Liver (tissue), 3 donors: ENCODE results near the gene MCTP1.

Experiments used
- ATF3 ChIP-seq: IDR thresholded peaks from 2 replicates; pipeline ENCODE4 v1.6.1; 2016; ENCODE audit warnings: antibody characterized with exemption
- CTCF ChIP-seq: fragments of 150-350 bp; IDR thresholded peaks from 2 replicates; pipeline ENCODE4 v1.5.1; 2017; ENCODE audit warnings: improper control_type of control experiment, low read depth, low read length; ENCODE audit not compliant: missing input control
- GABPA ChIP-seq, 2 donors: IDR thresholded peaks in 1 of 2; conservative IDR thresholded peaks in 1 of 2; 2 replicates each; pipeline ENCODE4 v1.6.1; 2016; ENCODE audit warnings: antibody characterized with exemption in 2 of 2, mild to moderate bottlenecking in 1 of 2, moderate library complexity in 1 of 2
- HNF4G ChIP-seq: IDR thresholded peaks from 2 replicates; pipeline ENCODE4 v1.6.1; 2016; ENCODE audit warnings: antibody characterized with exemption
- JUND ChIP-seq, 2 donors: IDR thresholded peaks; 2 replicates each; pipeline ENCODE4 v1.6.1; 2016; ENCODE audit warnings: antibody characterized with exemption in 2 of 2
- MAX ChIP-seq: IDR thresholded peaks from 2 replicates; pipeline ENCODE4 v1.6.1; 2016; ENCODE audit warnings: antibody characterized with exemption
- REST ChIP-seq: IDR thresholded peaks from 2 replicates; pipeline ENCODE4 v1.6.1; 2016; ENCODE audit warnings: antibody characterized with exemption, mild to moderate bottlenecking
- SP1 ChIP-seq: IDR thresholded peaks from 2 replicates; pipeline ENCODE4 v1.6.1; 2018; ENCODE audit warnings: antibody characterized with exemption, mild to moderate bottlenecking
- YY1 ChIP-seq: IDR thresholded peaks from 2 replicates; pipeline ENCODE4 v1.6.1; 2016; ENCODE audit warnings: antibody characterized with exemption, mild to moderate bottlenecking
- ZBTB33 ChIP-seq: IDR thresholded peaks from 2 replicates; pipeline ENCODE4 v1.6.1; 2016; ENCODE audit warnings: antibody characterized with exemption
- donor health status: healthy.
- donor health status: healthy.

GRCh38 chr5:94872526-94872925 is 412.4 kb downstream of the MCTP1 start:
- TF ChIP-seq CTCF (no peak), ZBTB33 (no peak), JUND (IDR thresholded peaks at IDR 0.05) (no peak), GABPA (IDR thresholded peaks at IDR 0.05 in 1 of 2, conservative IDR thresholded peaks at IDR 0.05 in 1 of 2) (no peak), MAX (no peak), ATF3 (no peak), YY1 (no peak), REST (no peak), SP1 (no peak), HNF4G (no peak)
